ENCODE data around the gene CUL2.

The CUL2 gene

GRCh38 chr10:35090162-35090954 lies at the start of gene CUL2:
TSS of gene CUL2 (minus strand) at chr10:35090341. CDS start at chr10:35071317, 19,024 bp downstream.
- Histone ChIP-seq H3K4me3 (ENCODE audit: low read length) (peak within 1 kb of the TSS; percentile 92), H3K9ac (ENCODE audit: low read depth, low read length) (peak within 1 kb of the TSS; percentile 87), H3K27me3 (ENCODE audit: insufficient read depth, low read length) (no peaks in the 10 kb centered on the region), H3K4me1 (ENCODE audit: insufficient read depth, low read length) (no peaks in the 10 kb centered on the region), H3K36me3 (ENCODE audit: insufficient read depth, low read depth, low read length) (0 out of 2 replicates have a peak, but pooled peaks cover 3% of the 10 kb centered on the region), H3K27ac (ENCODE audit: low read length) (peak within 1 kb of the TSS; percentile 6), H3K9me3 (ENCODE audit: insufficient read depth, low read depth, low read length) (peaks cover 6% of the 10 kb centered on the region; the same call in 1 of the 2 replicates)

- H3K9me3 ChIP-seq (ENCODE audit: insufficient read depth, low read depth, low read length) = no peaks in the 10 kb centered on the region
- H3K27me3 ChIP-seq (ENCODE audit: insufficient read depth, low read length) = no peaks in the 10 kb centered on the region
- no peak overlapping the region for H3K4me3 ChIP-seq (ENCODE audit: low read length)
- H3K9ac ChIP-seq (ENCODE audit: low read depth, low read length) = no peak overlapping the region
- H3K36me3 ChIP-seq (ENCODE audit: insufficient read depth, low read depth, low read length) = no peaks in the 10 kb centered on the region
- H3K27ac ChIP-seq (ENCODE audit: low read length) = no peak overlapping the region
- H3K4me1 ChIP-seq (ENCODE audit: insufficient read depth, low read length) = no peaks in the 10 kb centered on the region; the same call in 1 of the 2 replicates
Measured at GRCh38 chr10:35136263-35136815, 46.2 kb upstream of the CUL2 start.

GRCh38 chr10:35135861-35136260 lies 45.7 kb upstream of the CUL2 start:
- Histone ChIP-seq H3K9ac (ENCODE audit: low read depth, low read length) (no peak overlapping the region), H3K27ac (ENCODE audit: low read length) (no peak overlapping the region), H3K9me3 (ENCODE audit: insufficient read depth, low read depth, low read length) (no peaks in the 10 kb centered on the region), H3K4me3 (ENCODE audit: low read length) (no peak overlapping the region), H3K27me3 (ENCODE audit: insufficient read depth, low read length) (no peaks in the 10 kb centered on the region), H3K36me3 (ENCODE audit: insufficient read depth, low read depth, low read length) (no peaks in the 10 kb centered on the region), H3K4me1 (ENCODE audit: insufficient read depth, low read length) (no peaks in the 10 kb centered on the region; the same call in 1 of the 2 replicates)

DNA sequence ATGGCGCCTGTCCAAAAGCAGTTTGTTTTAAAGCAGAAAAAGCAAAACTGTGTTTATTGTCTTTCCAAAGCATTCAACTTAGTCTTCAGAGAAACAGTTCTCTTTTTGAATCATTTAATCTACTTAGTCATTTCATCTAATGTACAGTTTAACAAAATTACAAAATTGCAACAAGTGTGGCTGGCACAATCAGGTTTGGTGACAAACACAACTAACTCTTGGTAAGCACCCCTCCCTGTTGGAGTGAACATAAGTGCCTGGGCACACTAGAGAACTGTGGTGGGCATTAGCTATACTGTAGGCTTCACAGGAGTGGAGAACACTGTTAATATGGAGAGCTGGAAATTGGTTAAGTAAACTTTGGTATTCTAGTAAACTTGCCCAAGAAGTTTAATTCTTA lies 43.4 kb upstream of the CUL2 start:
- no peaks in the 10 kb centered on the region for H3K9me3 ChIP-seq (ENCODE audit: insufficient read depth, low read depth, low read length)
- H3K9ac ChIP-seq (ENCODE audit: low read depth, low read length) = no peak overlapping the region
- H3K4me1 ChIP-seq (ENCODE audit: insufficient read depth, low read length) = no peaks in the 10 kb centered on the region; the same call in 1 of the 2 replicates
- no peaks in the 10 kb centered on the region for H3K27me3 ChIP-seq (ENCODE audit: insufficient read depth, low read length)
- no peaks in the 10 kb centered on the region for H3K36me3 ChIP-seq (ENCODE audit: insufficient read depth, low read depth, low read length)
- no peak overlapping the region for H3K4me3 ChIP-seq (ENCODE audit: low read length)
- H3K27ac ChIP-seq (ENCODE audit: low read length) = no peak overlapping the region

GRCh38 chr10:35132727-35133126 lies 42.6 kb upstream of the CUL2 start:
- Histone ChIP-seq H3K36me3 (ENCODE audit: insufficient read depth, low read depth, low read length) (no peaks in the 10 kb centered on the region), H3K27me3 (ENCODE audit: insufficient read depth, low read length) (no peaks in the 10 kb centered on the region), H3K9me3 (ENCODE audit: insufficient read depth, low read depth, low read length) (no peaks in the 10 kb centered on the region), H3K27ac (ENCODE audit: low read length) (no peak overlapping the region), H3K4me1 (ENCODE audit: insufficient read depth, low read length) (no peaks in the 10 kb centered on the region; the same call in 1 of the 2 replicates), H3K4me3 (ENCODE audit: low read length) (no peak overlapping the region), H3K9ac (ENCODE audit: low read depth, low read length) (no peak overlapping the region)

DNA sequence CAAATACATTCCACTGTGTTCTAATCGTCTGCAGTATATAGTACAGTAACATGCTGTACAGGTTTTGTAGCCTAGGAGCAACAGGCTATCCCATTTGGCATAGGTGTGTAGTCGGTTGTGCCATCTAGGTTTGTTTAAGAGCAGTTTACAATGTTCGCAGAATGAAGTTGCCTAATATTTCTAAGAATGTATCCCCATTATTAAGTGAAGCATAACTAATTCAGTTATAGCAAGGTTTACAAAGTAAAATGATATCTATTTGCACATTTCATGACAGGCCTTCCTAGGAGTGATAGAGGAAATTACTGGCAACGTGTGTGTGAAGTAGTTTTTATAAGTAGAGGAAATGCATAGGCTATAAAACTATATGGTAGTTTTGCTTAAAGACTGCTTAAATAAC lies 40.5 kb upstream of the CUL2 start:
- Histone ChIP-seq H3K9ac (ENCODE audit: low read depth, low read length) (no peak overlapping the region), H3K4me1 (ENCODE audit: insufficient read depth, low read length) (no peaks in the 10 kb centered on the region), H3K27me3 (ENCODE audit: insufficient read depth, low read length) (no peaks in the 10 kb centered on the region), H3K9me3 (ENCODE audit: insufficient read depth, low read depth, low read length) (no peaks in the 10 kb centered on the region), H3K4me3 (ENCODE audit: low read length) (no peak overlapping the region), H3K36me3 (ENCODE audit: insufficient read depth, low read depth, low read length) (no peaks in the 10 kb centered on the region), H3K27ac (ENCODE audit: low read length) (no peak overlapping the region)

- no peaks in the 10 kb centered on the region for H3K9me3 ChIP-seq (ENCODE audit: insufficient read depth, low read depth, low read length)
- no peaks in the 10 kb centered on the region for H3K4me1 ChIP-seq (ENCODE audit: insufficient read depth, low read length)
- no peaks in the 10 kb centered on the region for H3K27me3 ChIP-seq (ENCODE audit: insufficient read depth, low read length)
- H3K27ac ChIP-seq (ENCODE audit: low read length) = no peak overlapping the region
- H3K4me3 ChIP-seq (ENCODE audit: low read length) = no peak overlapping the region
- no peaks in the 10 kb centered on the region for H3K36me3 ChIP-seq (ENCODE audit: insufficient read depth, low read depth, low read length)
- H3K9ac ChIP-seq (ENCODE audit: low read depth, low read length) = no peak overlapping the region
Measured at GRCh38 chr10:35129185-35129674, 39.1 kb upstream of the CUL2 start.

DNA sequence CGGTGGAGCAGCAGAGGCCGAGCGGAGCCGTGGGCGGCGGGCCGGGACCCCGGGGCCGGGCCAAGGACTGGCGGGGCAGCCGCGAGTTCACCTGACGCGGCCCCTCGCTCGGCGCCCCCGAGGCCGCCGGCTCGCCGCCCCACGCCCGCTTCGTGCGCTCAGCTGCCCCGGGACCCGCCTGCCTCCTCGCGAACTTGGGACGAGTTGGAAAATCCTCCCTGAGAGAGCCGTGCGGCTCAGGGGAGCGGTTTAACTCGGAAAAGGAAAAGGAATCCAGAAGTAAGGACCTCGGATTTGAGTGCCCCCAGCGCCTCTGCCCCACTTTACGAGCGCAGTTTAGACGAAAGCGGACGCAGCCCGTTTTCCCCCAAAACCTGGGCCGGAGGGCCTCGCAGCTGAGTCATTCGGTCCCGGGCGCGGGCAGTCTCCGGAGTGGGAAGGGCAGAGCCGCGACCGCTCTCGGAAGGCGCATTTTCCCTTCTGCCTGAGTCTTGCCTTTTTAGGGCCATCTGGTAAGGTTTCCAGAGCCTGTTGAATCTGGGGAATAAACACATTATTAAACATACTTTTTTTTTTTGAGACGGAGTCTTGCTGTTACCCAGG lies 37.2 kb upstream of the CUL2 start:
- Histone ChIP-seq H3K4me1 (ENCODE audit: insufficient read depth, low read length) (no peaks in the 10 kb centered on the region), H3K27ac (ENCODE audit: low read length) (peak overlapping the region; percentile 75), H3K27me3 (ENCODE audit: insufficient read depth, low read length) (no peaks in the 10 kb centered on the region), H3K9me3 (ENCODE audit: insufficient read depth, low read depth, low read length) (no peaks in the 10 kb centered on the region), H3K36me3 (ENCODE audit: insufficient read depth, low read depth, low read length) (no peaks in the 10 kb centered on the region), H3K9ac (ENCODE audit: low read depth, low read length) (peak overlapping the region; percentile 96), H3K4me3 (ENCODE audit: low read length) (peak overlapping the region; percentile 92)

- no peaks in the 10 kb centered on the region for H3K9me3 ChIP-seq (ENCODE audit: insufficient read depth, low read depth, low read length)
- peak within 1 kb of the TSS; percentile 75 for H3K27ac ChIP-seq (ENCODE audit: low read length)
- H3K36me3 ChIP-seq (ENCODE audit: insufficient read depth, low read depth, low read length) = no peaks in the 10 kb centered on the region
- peak within 1 kb of the TSS; percentile 96 for H3K9ac ChIP-seq (ENCODE audit: low read depth, low read length)
- no peaks in the 10 kb centered on the region for H3K27me3 ChIP-seq (ENCODE audit: insufficient read depth, low read length)
- no peaks in the 10 kb centered on the region for H3K4me1 ChIP-seq (ENCODE audit: insufficient read depth, low read length)
- peak within 1 kb of the TSS; percentile 92 for H3K4me3 ChIP-seq (ENCODE audit: low read length)
Measured at GRCh38 chr10:35126530-35127288, 36.6 kb upstream of the CUL2 start, which contains the start of gene CREM. TSS of gene CREM (plus strand) at chr10:35126846. CDS start at chr10:35137836, 10,990 bp downstream.

DNA sequence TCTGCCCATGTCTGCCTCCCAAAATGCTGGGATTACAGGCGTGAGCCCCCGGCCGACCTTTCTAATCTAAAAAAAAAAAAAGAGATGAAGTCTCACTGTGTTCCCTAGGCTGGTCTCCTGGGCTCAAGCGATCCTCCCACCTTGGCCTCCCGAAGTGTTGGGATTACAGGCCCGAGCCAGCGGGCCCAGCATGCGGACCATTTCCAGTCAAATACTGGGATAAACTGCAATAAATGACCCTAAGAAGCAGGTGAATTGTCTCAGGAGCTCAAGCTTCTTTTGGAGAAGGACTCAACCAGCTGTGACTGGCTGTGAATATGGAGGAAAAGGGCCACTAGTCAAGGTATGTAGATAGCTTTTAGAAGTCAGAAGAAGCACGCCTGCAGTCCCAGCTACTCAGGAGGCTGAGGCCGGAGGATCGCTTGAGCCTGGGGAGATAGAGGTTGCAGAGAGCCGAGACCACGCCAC lies 36.0 kb upstream of the CUL2 start:
- Histone ChIP-seq H3K27ac (ENCODE audit: low read length) (peak overlapping the region; percentile 60), H3K27me3 (ENCODE audit: insufficient read depth, low read length) (no peaks in the 10 kb centered on the region), H3K4me1 (ENCODE audit: insufficient read depth, low read length) (no peaks in the 10 kb centered on the region), H3K36me3 (ENCODE audit: insufficient read depth, low read depth, low read length) (no peaks in the 10 kb centered on the region), H3K9me3 (ENCODE audit: insufficient read depth, low read depth, low read length) (no peaks in the 10 kb centered on the region), H3K9ac (ENCODE audit: low read depth, low read length) (peak overlapping the region; percentile 70; the same call in 1 of the 2 replicates), H3K4me3 (ENCODE audit: low read length) (peak overlapping the region; percentile 72)

DNA sequence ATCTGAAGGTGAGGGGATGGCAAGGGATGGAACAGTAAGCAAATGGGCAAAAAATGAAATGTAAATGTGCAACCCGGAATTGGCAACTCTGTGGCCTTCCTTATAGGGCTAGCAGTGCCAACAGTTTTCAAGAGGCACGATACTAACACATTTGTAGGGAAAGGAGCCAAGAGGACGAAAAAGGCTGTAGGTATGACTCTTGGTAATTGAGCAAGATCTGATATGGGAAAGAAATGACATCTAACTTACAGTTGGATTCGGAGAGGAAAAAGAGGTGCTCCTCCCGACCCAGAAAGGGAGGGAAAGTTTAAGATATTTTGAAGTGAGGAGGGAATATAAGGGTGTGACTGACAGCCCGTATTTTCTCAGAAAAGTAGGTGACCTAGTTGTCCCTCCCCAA lies 34.4 kb upstream of the CUL2 start:
- Histone ChIP-seq H3K9ac (ENCODE audit: low read depth, low read length) (no peak overlapping the region), H3K27ac (ENCODE audit: low read length) (no peak overlapping the region)

More for the DNA sequence above, 34.4 kb upstream of the CUL2 start:
- Histone ChIP-seq H3K4me1 (ENCODE audit: insufficient read depth, low read length) (no peaks in the 10 kb centered on the region), H3K9me3 (ENCODE audit: insufficient read depth, low read depth, low read length) (no peaks in the 10 kb centered on the region), H3K36me3 (ENCODE audit: insufficient read depth, low read depth, low read length) (no peaks in the 10 kb centered on the region), H3K27me3 (ENCODE audit: insufficient read depth, low read length) (no peaks in the 10 kb centered on the region), H3K4me3 (ENCODE audit: low read length) (no peak overlapping the region)

Measured in iPS-20b (cell line).